Measurements from ENCODE around the gene SLC39A10.
"Not testable (repeated sequence)": the region's sequence is repeated elsewhere in the genome, so short reads cannot be mapped to it uniquely, and the experiment has no call there.

The SLC39A10 gene

GRCh38 chr2:195645413-195645812, 11.6 kb upstream of the SLC39A10 start:
- DNase-seq (ENCODE audit: low read depth): no peak

- DNase-seq (ENCODE audit: low read depth): no peak
Measured at GRCh38 chr2:195646424-195646823, 10.6 kb upstream of the SLC39A10 start.

DNA sequence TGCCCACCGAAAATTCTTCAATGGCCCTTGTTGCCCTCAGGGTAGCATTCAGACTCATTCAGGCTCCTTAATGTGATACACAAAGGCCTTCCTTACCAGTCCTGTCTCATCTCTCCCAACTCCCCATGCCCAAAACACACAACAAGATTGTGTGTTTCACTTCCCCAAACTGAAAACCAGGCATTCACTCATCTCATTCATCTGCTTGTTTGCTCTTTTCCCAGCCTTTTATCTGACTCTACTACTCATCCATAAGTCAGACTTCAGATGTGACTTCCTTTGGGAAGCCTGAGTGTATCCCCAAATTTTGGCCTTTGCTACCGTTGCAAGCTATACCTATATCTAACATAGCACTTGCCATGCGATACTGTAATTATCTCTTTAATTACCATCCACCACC, 9.7 kb upstream of the SLC39A10 start:
- no peak for DNase-seq (ENCODE audit: low read depth)

DNA sequence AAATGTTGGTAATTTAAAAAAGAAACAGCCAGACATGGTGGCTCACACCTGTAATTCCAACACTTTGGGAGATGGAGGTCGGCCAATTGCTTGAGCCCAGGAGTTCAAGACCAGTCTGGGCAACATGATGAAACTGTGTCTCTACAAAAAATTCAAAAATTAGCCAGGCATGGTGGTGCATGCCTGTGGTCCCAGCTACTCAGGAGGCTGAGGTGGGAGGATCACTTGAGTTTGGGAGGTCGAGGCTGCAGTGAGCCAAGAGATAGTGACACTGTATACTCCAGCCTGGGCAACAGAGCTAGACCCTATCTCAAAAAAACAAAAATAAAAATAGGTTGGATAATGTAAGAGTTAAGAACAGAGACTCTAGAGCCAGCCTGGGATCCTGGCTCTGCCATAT, 8.7 kb upstream of the SLC39A10 start:
- not testable (repeated sequence) for DNase-seq (ENCODE audit: low read depth)

DNA sequence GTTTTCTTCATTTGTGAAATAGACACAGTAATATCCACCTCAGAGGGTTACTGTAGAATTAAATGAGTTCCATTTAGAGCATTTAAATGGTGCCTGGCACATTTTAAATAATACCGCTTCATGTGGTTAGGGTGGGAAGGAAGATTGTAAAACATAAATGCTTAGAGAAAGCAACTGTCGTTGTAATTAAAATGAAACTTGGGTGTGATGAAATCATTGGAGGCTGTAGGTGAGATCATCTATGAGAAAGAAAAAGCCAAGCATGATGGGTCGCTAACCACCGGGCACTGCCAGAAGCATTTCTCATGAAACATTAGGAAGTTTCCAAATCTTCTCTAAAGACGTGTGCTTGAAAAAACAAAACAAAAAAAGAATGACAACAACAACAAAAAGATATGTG, 8.2 kb upstream of the SLC39A10 start:
- no peak for DNase-seq (ENCODE audit: low read depth)

GRCh38 chr2:195649629-195650190, 7.3 kb upstream of the SLC39A10 start:
- no peak for DNase-seq (ENCODE audit: low read depth)

GRCh38 chr2:195651046-195651445, 6.0 kb upstream of the SLC39A10 start:
- DNase-seq (ENCODE audit: low read depth): no peak

GRCh38 chr2:195652911-195653310, 4.1 kb upstream of the SLC39A10 start:
- DNase-seq (ENCODE audit: low read depth): no peak

GRCh38 chr2:195656161-195656858, 716 bp upstream of the SLC39A10 start:
- no peak for DNase-seq (ENCODE audit: low read depth)

DNA sequence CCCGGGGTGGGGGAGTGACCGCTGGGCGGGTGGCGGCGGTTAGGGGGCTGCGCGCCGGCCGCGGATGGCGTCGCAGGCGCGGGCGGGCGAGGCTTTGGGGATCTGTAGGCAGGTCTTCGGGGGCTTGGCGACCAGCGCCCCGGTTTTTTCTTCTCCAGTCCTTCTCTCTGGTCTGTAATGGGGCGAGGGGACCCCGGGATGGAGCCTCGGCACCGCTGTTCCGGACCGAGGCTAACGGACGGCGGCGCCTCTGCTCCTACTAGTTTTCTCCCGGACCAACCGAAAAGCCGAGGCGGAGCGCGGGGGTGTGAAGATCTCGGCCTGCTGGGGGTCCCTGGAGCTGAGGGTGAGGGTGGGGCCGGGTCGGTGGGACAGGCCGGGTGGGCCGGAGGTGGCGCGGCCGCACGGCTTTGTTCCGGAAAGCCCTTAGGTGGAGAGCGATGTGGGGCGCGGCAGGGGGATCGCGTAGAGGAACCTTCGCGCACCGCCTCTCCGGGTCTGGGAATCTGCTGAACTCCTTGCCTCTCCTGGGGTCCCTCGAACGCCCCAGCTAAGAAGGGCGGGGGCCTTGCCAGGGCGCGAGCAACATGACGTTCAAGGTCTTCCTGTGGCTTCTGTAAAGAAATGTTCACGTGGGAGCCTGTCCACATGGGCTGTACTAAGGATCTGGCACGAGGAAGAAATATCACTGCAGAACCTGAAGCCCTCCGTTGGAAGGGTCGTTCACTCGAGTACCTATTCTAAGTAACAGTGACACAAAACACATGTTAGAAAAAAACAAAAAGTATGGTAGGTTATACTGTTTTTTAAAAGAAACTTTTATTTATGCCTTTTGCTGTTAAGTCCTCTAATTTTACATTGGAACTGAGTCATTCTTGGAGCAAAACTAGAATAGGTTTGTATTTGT, 861 bp downstream of the SLC39A10 start:
- peak; percentile 78 for DNase-seq (ENCODE audit: low read depth)

- peak; percentile 39 for DNase-seq (ENCODE audit: low read depth)
Measured at GRCh38 chr2:195658541-195658890, 1.5 kb downstream of the SLC39A10 start.

GRCh38 chr2:195659114-195659513, 2.1 kb downstream of the SLC39A10 start:
- no peak for DNase-seq (ENCODE audit: low read depth)

- DNase-seq (ENCODE audit: low read depth): peak; percentile 58
Measured at GRCh38 chr2:195659982-195660890, 3.2 kb downstream of the SLC39A10 start.

- DNase-seq (ENCODE audit: low read depth): no peak
Measured at GRCh38 chr2:195662138-195662537, 5.1 kb downstream of the SLC39A10 start.

DNA sequence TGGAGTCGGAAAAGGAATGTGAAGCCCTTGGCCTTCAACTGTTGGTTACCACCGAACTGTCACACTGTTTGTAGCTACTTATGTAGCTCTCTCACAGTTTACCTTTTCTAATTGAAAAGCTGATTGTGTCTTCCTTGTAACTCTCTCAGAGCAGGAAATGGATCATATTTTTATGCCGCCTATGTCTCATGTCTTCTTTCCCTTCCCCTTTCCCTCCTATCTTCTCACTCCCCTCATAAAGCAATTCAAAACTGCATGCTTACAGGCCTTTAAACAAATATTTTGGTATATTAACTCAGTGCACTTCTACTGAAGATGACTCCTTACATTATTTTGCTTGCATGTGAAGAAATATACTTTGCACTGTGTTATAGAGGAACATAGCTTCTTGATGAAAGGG, 6.0 kb downstream of the SLC39A10 start:
- no peak for DNase-seq (ENCODE audit: low read depth)

GRCh38 chr2:195664528-195664927, 7.5 kb downstream of the SLC39A10 start:
- DNase-seq (ENCODE audit: low read depth): peak; percentile 18

GRCh38 chr2:195665153-195665552, 8.1 kb downstream of the SLC39A10 start:
- DNase-seq (ENCODE audit: low read depth): not testable (repeated sequence)

- DNase-seq (ENCODE audit: low read depth): peak; percentile 17
Measured at GRCh38 chr2:195666113-195666712, 9.2 kb downstream of the SLC39A10 start.

DNA sequence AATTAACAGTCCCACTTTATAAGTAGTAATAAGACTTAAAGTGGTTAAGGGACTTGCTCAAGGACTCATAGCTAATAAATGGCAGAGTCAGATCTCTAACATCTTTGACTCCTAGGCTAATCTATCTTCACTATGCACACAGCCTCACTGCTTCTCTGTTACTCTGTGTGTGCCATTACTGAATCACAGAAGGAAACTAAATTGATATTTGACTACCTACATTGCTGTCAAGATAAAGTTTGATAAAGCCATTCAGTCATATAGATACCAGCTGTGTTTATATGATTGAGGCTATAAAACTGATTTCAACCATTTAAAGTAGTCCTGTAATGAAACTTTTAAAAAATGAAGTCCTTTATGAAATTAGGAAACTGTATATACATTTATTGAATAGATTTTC, 10.9 kb downstream of the SLC39A10 start:
- DNase-seq (ENCODE audit: low read depth): no peak

DNA sequence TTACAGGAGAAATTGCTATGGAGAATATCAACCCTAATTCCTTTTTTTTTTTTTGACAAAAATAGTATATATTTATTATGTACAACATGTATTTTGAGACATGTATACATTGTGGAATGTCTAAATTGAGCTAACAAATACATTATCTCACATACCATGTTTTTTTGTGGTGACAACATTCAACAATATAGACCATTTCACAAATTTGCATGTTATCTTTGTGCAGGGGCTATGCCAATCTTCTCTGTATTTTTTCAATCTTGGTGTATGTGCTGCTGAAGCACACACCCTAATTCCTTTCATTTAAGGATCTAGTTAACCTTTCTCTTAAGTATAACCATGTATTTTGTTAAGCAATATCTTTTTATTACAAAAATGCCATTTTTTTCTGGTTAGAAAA, 13.2 kb downstream of the SLC39A10 start:
- DNase-seq (ENCODE audit: low read depth): no peak

DNA sequence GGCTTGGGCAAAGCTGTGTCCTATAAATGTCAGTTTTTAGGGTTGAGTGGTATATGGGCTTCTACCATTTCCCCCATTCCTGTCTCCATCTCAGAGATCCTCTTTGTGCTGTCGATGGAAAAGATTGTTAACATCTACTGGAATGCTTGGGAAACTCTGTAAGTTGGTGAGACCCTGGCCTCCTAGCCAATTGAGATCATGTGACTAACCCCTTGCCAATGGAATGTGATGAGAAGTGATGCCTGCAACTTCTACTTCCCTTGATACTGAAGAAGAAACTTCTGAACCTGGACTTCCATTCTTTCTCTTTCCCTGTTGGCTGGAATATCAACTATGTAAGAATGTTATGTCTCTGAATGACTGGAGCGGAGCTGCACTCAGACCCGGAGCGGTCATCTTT, 14.5 kb downstream of the SLC39A10 start:
- DNase-seq (ENCODE audit: low read depth): no peak

- DNase-seq (ENCODE audit: low read depth): no peak
Measured at GRCh38 chr2:195672674-195673073, 15.6 kb downstream of the SLC39A10 start.
